H9 (cell line): ENCODE results near the gene RGS6. TPM values are rescaled to one million over a fixed set of nuclear protein-coding genes. Genes with fewer than 3 reads are reported as not detected.

Experiments used
- DNase-seq: peaks from one replicate; pipeline ENCODE4 v3.0.0-alpha.2; 2017
- H2AFZ ChIP-seq: one replicate; pipeline ENCODE4 v1.6.1; 2013; ENCODE audit warnings: mild to moderate bottlenecking, low read length, control low read depth, moderate library complexity
- H2AK5ac ChIP-seq: 2 replicates; pipeline ENCODE4 v1.6.1; 2013; ENCODE audit warnings: low read length, control low read depth, mixed read lengths; ENCODE audit not compliant: insufficient read length
- H2BK120ac ChIP-seq: one replicate; pipeline ENCODE4 v1.6.1; 2013; ENCODE audit warnings: low read depth, mild to moderate bottlenecking, low read length, control low read depth, inconsistent platforms; ENCODE audit not compliant: poor library complexity, severe bottlenecking
- H2BK12ac ChIP-seq: 2 replicates; pipeline ENCODE4 v1.6.1; 2013; ENCODE audit warnings: low read length, control low read depth, mixed read lengths, low read depth; ENCODE audit not compliant: insufficient read length
- H2BK15ac ChIP-seq: 2 replicates; pipeline ENCODE4 v1.6.1; 2013; ENCODE audit warnings: low read depth, low read length, control low read depth
- H2BK20ac ChIP-seq: one replicate; pipeline ENCODE4 v1.6.1; 2013; ENCODE audit warnings: low read depth, mild to moderate bottlenecking, low read length, control low read depth, inconsistent platforms; ENCODE audit not compliant: poor library complexity, severe bottlenecking
- H2BK5ac ChIP-seq: 2 replicates; pipeline ENCODE4 v1.6.1; 2013; ENCODE audit warnings: low read length, control low read depth, mixed read lengths; ENCODE audit not compliant: insufficient read length
- H3K14ac ChIP-seq: 2 replicates; pipeline ENCODE4 v1.6.1; 2013; ENCODE audit warnings: low read length, control low read depth; ENCODE audit not compliant: insufficient read depth
- H3K18ac ChIP-seq: 2 replicates; pipeline ENCODE4 v1.6.1; 2013; ENCODE audit warnings: low read depth, mild to moderate bottlenecking, mixed read lengths, low read length, control low read depth; ENCODE audit not compliant: insufficient read length
- H3K23ac ChIP-seq: 2 replicates; pipeline ENCODE4 v1.6.1; 2013; ENCODE audit warnings: low read length, control low read depth, mixed read lengths, low read depth; ENCODE audit not compliant: insufficient read length
- H3K23me2 ChIP-seq: 2 replicates; pipeline ENCODE4 v1.6.1; 2013; ENCODE audit warnings: low read depth, mild to moderate bottlenecking, mixed read lengths, low read length, control low read depth; ENCODE audit not compliant: insufficient read length, poor library complexity, severe bottlenecking
- H3K27ac ChIP-seq: 2 replicates; pipeline ENCODE4 v1.5.1; 2013; ENCODE audit warnings: low read length, control low read depth, mixed read lengths, low read depth; ENCODE audit not compliant: insufficient read length
- H3K27me3 ChIP-seq: 2 replicates; pipeline ENCODE4 v1.6.1; 2013; ENCODE audit warnings: low read length, control low read depth, inconsistent platforms; ENCODE audit not compliant: insufficient read depth
- H3K4ac ChIP-seq: 2 replicates; pipeline ENCODE4 v1.6.1; 2013; ENCODE audit warnings: low read depth, mild to moderate bottlenecking, control low read depth, inconsistent platforms, low read length, moderate library complexity
- H3K4me1 ChIP-seq: 2 replicates; pipeline ENCODE4 v1.6.1; 2013; ENCODE audit warnings: low read length, control low read depth, inconsistent platforms; ENCODE audit not compliant: insufficient read depth
- H3K4me2 ChIP-seq: 2 replicates; pipeline ENCODE4 v1.6.1; 2013; ENCODE audit warnings: low read length, control low read depth, mixed read lengths; ENCODE audit not compliant: insufficient read length, insufficient read depth
- H3K56ac ChIP-seq: 2 replicates; pipeline ENCODE4 v1.6.1; 2013; ENCODE audit warnings: low read depth, mild to moderate bottlenecking, mixed read lengths, low read length, control low read depth; ENCODE audit not compliant: insufficient read length
- H3K79me1 ChIP-seq: 2 replicates; pipeline ENCODE4 v1.6.1; 2013; ENCODE audit warnings: low read depth, mild to moderate bottlenecking, moderate library complexity, low read length, control low read depth, inconsistent platforms; ENCODE audit not compliant: insufficient read depth, poor library complexity, severe bottlenecking
- H3K79me2 ChIP-seq: 2 replicates; pipeline ENCODE4 v1.6.1; 2013; ENCODE audit warnings: low read length, control low read depth, inconsistent platforms; ENCODE audit not compliant: insufficient read depth
- H3K9ac ChIP-seq: 2 replicates; pipeline ENCODE4 v1.6.1; 2013; ENCODE audit warnings: low read length, control low read depth, mixed read lengths; ENCODE audit not compliant: insufficient read length; ENCODE audit errors: extremely low read depth
- H3K9me3 ChIP-seq: one replicate; pipeline ENCODE4 v1.6.1; 2013; ENCODE audit warnings: low read depth, low read length, inconsistent platforms; ENCODE audit not compliant: control insufficient read depth
- H3T11ph ChIP-seq: one replicate; pipeline ENCODE4 v1.6.1; 2013; ENCODE audit warnings: mild to moderate bottlenecking, low read length, control low read depth, inconsistent platforms
- H4K20me1 ChIP-seq: one replicate; pipeline ENCODE4 v1.6.1; 2013; ENCODE audit not compliant: control insufficient read depth, insufficient read length, insufficient read depth
- H4K5ac ChIP-seq: 2 replicates; pipeline ENCODE4 v1.6.1; 2013; ENCODE audit warnings: low read depth, mild to moderate bottlenecking, mixed read lengths, low read length, control low read depth; ENCODE audit not compliant: insufficient read length
- H4K8ac ChIP-seq: replicated peaks from 2 replicates; pipeline ENCODE4 v1.6.1; 2013; ENCODE audit warnings: low read length, control low read depth, mixed read lengths, low read depth; ENCODE audit not compliant: insufficient read length
- H4K91ac ChIP-seq: 2 replicates; pipeline ENCODE4 v1.6.1; 2013; ENCODE audit warnings: low read depth, mild to moderate bottlenecking, moderate library complexity, mixed read lengths, low read length, control low read depth; ENCODE audit not compliant: insufficient read length
- H3K27ac Mint-ChIP-seq, 3 experiments: 2 replicates in 2 of 3; 3 replicates in 1 of 3; pipeline ENCODE4 v1.8.0; 2020 to 2021; ENCODE audit warnings: mixed read lengths in 3 of 3, mild to moderate bottlenecking in 1 of 3, moderate library complexity in 1 of 3
- H3K27me3 Mint-ChIP-seq: 2 replicates; pipeline ENCODE4 v1.8.0; 2021; ENCODE audit warnings: low read depth, mild to moderate bottlenecking, moderate library complexity, mixed read lengths
- H3K36me3 Mint-ChIP-seq, 3 experiments: 2 replicates in 2 of 3; 3 replicates in 1 of 3; pipeline ENCODE4 v1.8.0; 2020 to 2021; ENCODE audit warnings: low read depth in 3 of 3, mixed read lengths in 3 of 3; ENCODE audit not compliant: insufficient read depth in 1 of 3
- H3K4me1 Mint-ChIP-seq, 2 experiments: 2 replicates each; pipeline ENCODE4 v1.8.0; 2020; ENCODE audit warnings: mixed read lengths in 2 of 2
- H3K4me3 Mint-ChIP-seq, 2 experiments: 2 replicates in 1 of 2; 3 replicates in 1 of 2; pipeline ENCODE4 v1.8.0; 2020 to 2021; ENCODE audit warnings: mild to moderate bottlenecking in 2 of 2, mixed read lengths in 2 of 2, moderate library complexity in 1 of 2
- H3K9me3 Mint-ChIP-seq, 2 experiments: 2 replicates in 1 of 2; 3 replicates in 1 of 2; pipeline ENCODE4 v1.8.0; 2020; ENCODE audit warnings: mild to moderate bottlenecking in 2 of 2, mixed read lengths in 2 of 2, moderate library complexity in 1 of 2
- WGBS: extraction: QIAGEN DNeasy Blood & Tissue Kit; methylation state at CpG from one replicate; pipeline ENCODE4 v1.1.7; 2013; ENCODE audit warnings: missing lambda C conversion rate, low lambda C conversion rate, mixed read lengths; ENCODE audit not compliant: insufficient read length; ENCODE audit errors: extremely low coverage; 5-methylcytosine and 5-hydroxymethylcytosine counted together
- total RNA-seq: library from RNA; stranded (reverse); gene quantifications from 2 replicates; pipeline ENCODE4 v1.2.1, GENCODE V29; 2021
- TF ChIP-seq, protein P1 (sequence below): fragments of 200-600 bp; sonication (generic); conservative IDR thresholded peaks from 3 replicates; pipeline ENCODE4 v1.8.0; 2021; ENCODE audit warnings: antibody characterized with exemption, mild to moderate bottlenecking

RGS6 gene
- total RNA-seq, 1 experiment from 2014 or later = 3.0 TPM

- H3K27me3 ChIP-seq = no peaks in the 10 kb centered on the region
- H3K27ac ChIP-seq = no peak overlapping the region
- H3K79me2 ChIP-seq = no peaks in the 10 kb centered on the region
- no peak overlapping the region for H4K8ac ChIP-seq
- H2BK120ac ChIP-seq = no peak overlapping the region
- no peak overlapping the region for H2BK15ac ChIP-seq
- no peak overlapping the region for H2BK20ac ChIP-seq
- no peak overlapping the region for H3K56ac ChIP-seq
- no peak overlapping the region for H4K5ac ChIP-seq
- no peak overlapping the region for H3T11ph ChIP-seq
- H4K91ac ChIP-seq = no peak overlapping the region
- H3K18ac ChIP-seq = no peak overlapping the region
- H3K79me1 ChIP-seq = no peaks in the 10 kb centered on the region
- no peak overlapping the region for H2BK12ac ChIP-seq
- H3K4me3 Mint-ChIP-seq = no peak overlapping the region
- no peak for DNase-seq
- no peaks in the 10 kb centered on the region for H3K9me3 ChIP-seq
- H3K4ac ChIP-seq = no peak overlapping the region
- H2BK5ac ChIP-seq = no peak overlapping the region
- H3K4me1 Mint-ChIP-seq = peaks cover 28 to 32% of the 10 kb centered on the region in 2 experiments
- no peak overlapping the region for H2AK5ac ChIP-seq
- H3K27me3 Mint-ChIP-seq = peaks cover 4% of the 10 kb centered on the region
- no peak overlapping the region for H3K14ac ChIP-seq
- H3K4me1 ChIP-seq = peaks cover 9% of the 10 kb centered on the region; the same call in 1 of the 2 replicates
- no peaks in the 10 kb centered on the region for H3K9me3 Mint-ChIP-seq
- no CpG with 5 or more reads among the region's 5 CpGs for WGBS
- no peaks in the 10 kb centered on the region for H3K36me3 Mint-ChIP-seq
- no peaks in the 10 kb centered on the region for H3K23me2 ChIP-seq
- no peak overlapping the region for H3K27ac Mint-ChIP-seq
- no peak overlapping the region for H2AFZ ChIP-seq
- H3K23ac ChIP-seq = no peak overlapping the region
- no peaks in the 10 kb centered on the region for H4K20me1 ChIP-seq
- TF ChIP-seq, protein P1, sequence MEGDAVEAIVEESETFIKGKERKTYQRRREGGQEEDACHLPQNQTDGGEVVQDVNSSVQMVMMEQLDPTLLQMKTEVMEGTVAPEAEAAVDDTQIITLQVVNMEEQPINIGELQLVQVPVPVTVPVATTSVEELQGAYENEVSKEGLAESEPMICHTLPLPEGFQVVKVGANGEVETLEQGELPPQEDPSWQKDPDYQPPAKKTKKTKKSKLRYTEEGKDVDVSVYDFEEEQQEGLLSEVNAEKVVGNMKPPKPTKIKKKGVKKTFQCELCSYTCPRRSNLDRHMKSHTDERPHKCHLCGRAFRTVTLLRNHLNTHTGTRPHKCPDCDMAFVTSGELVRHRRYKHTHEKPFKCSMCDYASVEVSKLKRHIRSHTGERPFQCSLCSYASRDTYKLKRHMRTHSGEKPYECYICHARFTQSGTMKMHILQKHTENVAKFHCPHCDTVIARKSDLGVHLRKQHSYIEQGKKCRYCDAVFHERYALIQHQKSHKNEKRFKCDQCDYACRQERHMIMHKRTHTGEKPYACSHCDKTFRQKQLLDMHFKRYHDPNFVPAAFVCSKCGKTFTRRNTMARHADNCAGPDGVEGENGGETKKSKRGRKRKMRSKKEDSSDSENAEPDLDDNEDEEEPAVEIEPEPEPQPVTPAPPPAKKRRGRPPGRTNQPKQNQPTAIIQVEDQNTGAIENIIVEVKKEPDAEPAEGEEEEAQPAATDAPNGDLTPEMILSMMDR = no peak
- H3K4me2 ChIP-seq = no peak overlapping the region
- no peak overlapping the region for H3K9ac ChIP-seq
These were observed 621.4 kb downstream of the RGS6 start for GRCh38 chr14:72553656-72554055.
